Osteocyte (in vitro differentiated cells): ENCODE measurements around the gene CATSPER3. TPM values are rescaled to one million over a fixed set of nuclear protein-coding genes. Genes with fewer than 3 reads are reported as not detected.
"Not testable (repeated sequence)": the region's sequence is repeated elsewhere in the genome, so short reads cannot be mapped to it uniquely, and the experiment has no call there.

Source experiments
- DNase-seq: peaks from one replicate; pipeline ENCODE4 v3.0.0; 2021; ENCODE audit warnings: mixed read lengths; ENCODE audit not compliant: unreplicated experiment; ENCODE audit errors: extremely low spot score
- H3K27ac Mint-ChIP-seq: one replicate; pipeline ENCODE4 v1.8.0; 2021; ENCODE audit warnings: mild to moderate bottlenecking, mixed read lengths; ENCODE audit not compliant: unreplicated experiment
- H3K27me3 Mint-ChIP-seq: one replicate; pipeline ENCODE4 v1.8.0; 2021; ENCODE audit warnings: mixed read lengths; ENCODE audit not compliant: unreplicated experiment
- H3K36me3 Mint-ChIP-seq: one replicate; pipeline ENCODE4 v1.8.0; 2021; ENCODE audit warnings: mixed read lengths; ENCODE audit not compliant: unreplicated experiment
- H3K4me1 Mint-ChIP-seq: one replicate; pipeline ENCODE4 v1.8.0; 2021; ENCODE audit warnings: mixed read lengths; ENCODE audit not compliant: unreplicated experiment
- H3K4me3 Mint-ChIP-seq: one replicate; pipeline ENCODE4 v1.8.0; 2021; ENCODE audit warnings: mild to moderate bottlenecking, moderate library complexity, mixed read lengths; ENCODE audit not compliant: unreplicated experiment
- H3K9me3 Mint-ChIP-seq: one replicate; pipeline ENCODE4 v1.8.0; 2021; ENCODE audit warnings: mixed read lengths; ENCODE audit not compliant: unreplicated experiment
- total RNA-seq: library from RNA; stranded (reverse); gene quantifications from 2 replicates; pipeline ENCODE4 v1.2.1, GENCODE V29; 2021
- TF ChIP-seq, protein P1 (sequence below): fragments of 200-600 bp; sonication (generic); IDR thresholded peaks from 2 replicates; pipeline ENCODE4 v1.5.0; 2021; ENCODE audit warnings: antibody characterized with exemption, mild to moderate bottlenecking, moderate library complexity

CATSPER3 gene
- total RNA-seq, 1 donor from 2014 or later = not detected

DNA sequence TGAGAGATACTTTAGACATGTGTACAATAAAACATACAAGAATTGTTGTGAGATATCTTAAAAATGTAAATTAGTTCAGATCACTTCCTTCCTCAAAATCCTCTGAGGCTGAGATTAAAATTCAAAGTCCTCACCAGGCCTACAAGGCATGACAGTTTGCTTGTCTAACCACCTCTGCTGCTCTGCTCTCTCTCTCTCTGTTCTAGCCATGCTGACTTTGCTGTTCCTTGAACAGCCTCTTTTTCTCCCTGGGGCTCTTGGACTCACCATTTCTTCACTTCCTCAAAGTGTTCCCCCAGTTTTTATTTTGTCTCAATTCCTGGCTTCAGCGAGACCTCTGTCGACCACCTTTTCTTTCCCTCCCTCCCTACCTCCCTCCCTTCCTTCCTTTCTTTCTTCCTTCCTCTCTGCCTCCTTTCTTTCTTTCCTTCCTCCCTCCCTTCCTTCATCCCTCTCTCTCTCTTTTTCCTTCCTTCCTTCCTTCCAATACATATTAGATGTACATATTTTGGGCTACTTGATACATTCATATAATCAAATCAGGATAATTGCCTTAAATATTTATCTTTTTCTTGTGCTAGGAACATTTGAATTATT lies 27.0 kb downstream of the CATSPER3 start:
- Mint-ChIP-seq H3K4me1 (no peaks in the 10 kb centered on the region), H3K36me3 (peaks cover 5% of the 10 kb centered on the region), H3K4me3 (no peak overlapping the region), H3K27me3 (peaks cover 46% of the 10 kb centered on the region), H3K9me3 (peaks cover 9% of the 10 kb centered on the region), H3K27ac (no peak overlapping the region)
- no peak for DNase-seq
- TF ChIP-seq, protein P1, sequence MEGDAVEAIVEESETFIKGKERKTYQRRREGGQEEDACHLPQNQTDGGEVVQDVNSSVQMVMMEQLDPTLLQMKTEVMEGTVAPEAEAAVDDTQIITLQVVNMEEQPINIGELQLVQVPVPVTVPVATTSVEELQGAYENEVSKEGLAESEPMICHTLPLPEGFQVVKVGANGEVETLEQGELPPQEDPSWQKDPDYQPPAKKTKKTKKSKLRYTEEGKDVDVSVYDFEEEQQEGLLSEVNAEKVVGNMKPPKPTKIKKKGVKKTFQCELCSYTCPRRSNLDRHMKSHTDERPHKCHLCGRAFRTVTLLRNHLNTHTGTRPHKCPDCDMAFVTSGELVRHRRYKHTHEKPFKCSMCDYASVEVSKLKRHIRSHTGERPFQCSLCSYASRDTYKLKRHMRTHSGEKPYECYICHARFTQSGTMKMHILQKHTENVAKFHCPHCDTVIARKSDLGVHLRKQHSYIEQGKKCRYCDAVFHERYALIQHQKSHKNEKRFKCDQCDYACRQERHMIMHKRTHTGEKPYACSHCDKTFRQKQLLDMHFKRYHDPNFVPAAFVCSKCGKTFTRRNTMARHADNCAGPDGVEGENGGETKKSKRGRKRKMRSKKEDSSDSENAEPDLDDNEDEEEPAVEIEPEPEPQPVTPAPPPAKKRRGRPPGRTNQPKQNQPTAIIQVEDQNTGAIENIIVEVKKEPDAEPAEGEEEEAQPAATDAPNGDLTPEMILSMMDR = no peak

DNA sequence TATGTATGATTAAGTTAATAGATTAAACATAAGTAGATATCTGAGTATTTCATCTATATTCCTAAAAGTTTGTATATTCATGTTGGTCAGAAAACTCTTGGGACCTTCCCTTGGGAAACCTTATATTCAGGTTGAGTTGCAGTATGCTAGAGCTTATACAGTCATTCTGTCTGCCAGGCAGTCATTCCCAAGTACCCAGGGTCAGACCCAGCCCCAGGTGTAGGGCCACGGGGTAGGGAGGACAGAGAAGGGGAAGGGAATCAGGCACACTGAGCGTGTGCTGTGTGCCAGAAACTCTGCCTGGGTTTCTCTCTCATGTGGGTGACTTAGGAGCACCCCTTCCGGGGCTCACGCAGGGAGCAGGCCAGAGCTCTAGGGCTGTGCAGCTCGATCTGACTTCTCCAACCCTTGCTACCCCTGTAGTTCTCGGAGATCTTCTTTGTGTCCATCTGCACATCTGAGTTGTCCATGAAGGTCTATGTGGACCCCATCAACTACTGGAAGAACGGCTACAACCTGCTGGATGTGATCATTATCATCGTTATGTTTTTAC lies 28.2 kb downstream of the CATSPER3 start:
- no peaks in the 10 kb centered on the region for H3K4me1 Mint-ChIP-seq
- peaks cover 3% of the 10 kb centered on the region for H3K36me3 Mint-ChIP-seq
- no peak overlapping the region for H3K27ac Mint-ChIP-seq
- H3K4me3 Mint-ChIP-seq = no peak overlapping the region
- peaks cover 7% of the 10 kb centered on the region for H3K9me3 Mint-ChIP-seq
- H3K27me3 Mint-ChIP-seq = peaks cover 46% of the 10 kb centered on the region
- TF ChIP-seq, protein P1 = no peak
- DNase-seq = no peak

DNA sequence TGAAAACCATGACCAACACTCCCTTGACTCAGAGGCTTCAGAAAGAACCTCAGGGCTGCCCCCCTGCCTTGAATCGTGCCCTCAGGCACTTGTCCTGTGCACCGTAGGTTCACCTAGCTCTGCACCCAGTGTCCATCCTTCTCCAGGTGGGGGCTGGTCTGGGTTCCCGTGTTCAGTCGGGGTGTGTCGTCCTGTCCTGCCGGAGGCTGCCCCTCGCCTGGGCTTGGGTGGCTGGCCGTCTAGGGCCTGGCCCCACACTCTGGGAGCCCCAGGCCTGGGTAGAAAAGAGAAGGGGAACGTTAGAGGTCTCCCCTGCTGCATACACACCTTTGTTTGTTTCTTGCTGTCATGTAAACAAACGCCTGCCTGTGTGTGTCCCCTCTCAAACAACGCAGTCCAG lies 29.3 kb downstream of the CATSPER3 start:
- Mint-ChIP-seq H3K4me1 (no peaks in the 10 kb centered on the region), H3K27me3 (peaks cover 47% of the 10 kb centered on the region), H3K9me3 (no peaks in the 10 kb centered on the region), H3K27ac (no peak overlapping the region), H3K36me3 (no peaks in the 10 kb centered on the region), H3K4me3 (no peak overlapping the region)
- TF ChIP-seq, protein P1 = no peak
- no peak for DNase-seq

DNA sequence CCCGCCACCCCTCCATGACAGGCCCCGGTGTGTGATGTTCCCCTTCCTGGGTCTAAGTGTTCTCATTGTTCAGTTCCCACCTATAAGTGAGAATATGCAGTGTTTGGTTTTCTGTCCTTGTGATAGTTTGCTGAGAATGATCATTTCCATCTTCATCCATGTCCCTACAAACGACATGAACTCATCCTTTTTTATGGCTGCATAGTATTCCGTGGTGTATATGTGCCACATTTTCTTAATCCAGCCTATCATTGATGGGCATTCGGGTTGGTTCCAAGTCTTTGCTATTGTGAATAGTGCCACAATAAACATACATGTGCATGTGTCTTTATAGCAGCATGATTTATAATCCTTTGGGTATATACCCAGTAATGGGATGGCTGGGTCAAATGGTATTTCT lies 30.4 kb downstream of the CATSPER3 start:
- peaks cover 51% of the 10 kb centered on the region for H3K27me3 Mint-ChIP-seq
- H3K9me3 Mint-ChIP-seq, H3K4me3 Mint-ChIP-seq, H3K36me3 Mint-ChIP-seq, H3K27ac Mint-ChIP-seq, DNase-seq, H3K4me1 Mint-ChIP-seq: not testable (repeated sequence)

DNA sequence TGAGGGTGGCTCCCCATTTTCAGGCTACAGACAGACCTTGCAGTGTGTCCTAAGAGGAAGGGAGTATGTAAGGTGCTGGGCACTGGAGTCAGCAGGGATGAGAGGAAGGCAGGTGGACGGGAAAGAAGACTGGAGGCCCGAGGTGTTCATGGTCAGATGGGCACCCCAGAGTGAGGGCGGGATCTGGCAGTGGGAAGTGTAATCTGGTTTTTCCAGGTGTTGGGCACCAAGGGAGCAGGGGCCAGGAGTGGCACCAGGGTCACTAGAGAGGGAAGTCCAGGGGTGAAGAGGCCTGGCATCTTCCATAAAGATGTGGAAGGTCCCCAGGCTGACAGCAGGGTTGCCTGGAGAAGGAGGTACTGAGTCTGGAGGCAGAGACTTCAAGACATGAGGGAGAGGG lies 36.7 kb downstream of the CATSPER3 start:
- Mint-ChIP-seq H3K4me3 (no peak overlapping the region), H3K9me3 (no peaks in the 10 kb centered on the region), H3K36me3 (no peaks in the 10 kb centered on the region), H3K27ac (no peak overlapping the region), H3K27me3 (peaks cover 29% of the 10 kb centered on the region), H3K4me1 (no peaks in the 10 kb centered on the region)
- TF ChIP-seq, protein P1 = no peak
- DNase-seq = no peak
